Bronchial smooth muscle cell (primary cell): Measurements from ENCODE around the gene YIPF3. TPM values are rescaled to one million over a fixed set of nuclear protein-coding genes. Genes with fewer than 3 reads are reported as not detected.

Experiments used
- total RNA-seq: library from RNA; depleted of rRNA; stranded (reverse); fragments of >200 nt; gene quantifications from 2 replicates; pipeline ENCODE4 v1.2.1, GENCODE V29; 2014

YIPF3 gene
- total RNA-seq: 137 and 172 TPM in 2 replicates

GRCh38 chr6:43516697-43517504 is at the start of gene YIPF3, which contains the start of gene POLR1C:
YIPF3 (minus strand) TSS chr6:43516926; CDS start chr6:43516807, 119 bp downstream.
POLR1C (plus strand) TSS chr6:43517089; CDS start chr6:43517110, 21 bp downstream.

DNA sequence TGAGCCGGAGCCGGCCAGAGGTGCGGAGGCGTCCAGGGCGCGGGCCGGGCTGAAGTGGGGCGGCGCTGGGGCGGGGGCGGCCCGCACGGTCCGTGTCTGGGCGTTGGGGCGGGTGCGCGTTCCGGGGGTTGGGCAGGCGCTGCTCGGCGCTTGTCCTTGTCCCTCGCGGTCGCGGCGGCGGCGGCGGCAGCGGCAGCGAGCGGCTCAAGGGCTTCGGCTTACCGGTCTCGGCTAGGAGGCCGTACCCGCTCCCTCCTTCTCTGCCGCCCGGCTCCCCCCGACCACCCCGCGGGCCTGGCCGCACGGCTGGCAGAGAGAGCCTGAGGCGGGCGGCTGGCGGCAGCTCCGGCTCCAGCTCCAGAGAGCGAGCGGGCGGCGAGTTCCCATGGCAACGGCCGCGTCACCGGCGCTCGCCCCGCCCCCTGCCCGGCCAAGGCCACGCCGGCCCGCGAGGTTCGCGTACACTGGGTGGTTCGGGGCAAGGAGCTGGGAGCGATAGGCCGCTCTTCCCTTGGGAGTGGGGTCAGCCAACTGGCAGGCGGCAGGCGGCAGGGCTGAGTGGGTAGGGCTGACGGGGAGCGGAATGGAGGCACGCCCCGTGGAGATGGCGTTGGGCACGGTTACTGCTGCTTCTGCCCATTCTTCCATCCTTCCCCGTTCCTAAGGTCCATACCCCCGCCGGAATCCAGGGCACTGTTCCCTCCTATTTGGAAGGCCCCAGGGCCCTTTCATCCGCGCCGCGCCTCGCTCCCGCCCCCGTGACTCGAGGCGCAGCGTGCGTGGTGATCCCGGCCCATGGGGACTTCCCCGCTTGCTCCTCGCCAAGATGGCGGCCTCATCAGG is 6.5 kb downstream of the YIPF3 start, which contains the start of gene LRRC73:
LRRC73 (minus strand) TSS at position 363 of the 843 bp plus-strand sequence. CDS start 561 bp downstream, outside the sequence.

GRCh38 chr6:43477235-43478007 is 39.3 kb downstream of the YIPF3 start, which contains the start of gene TJAP1:
TJAP1 (plus strand) TSS chr6:43477570; CDS start chr6:43499002, 21,432 bp downstream.

Other genes with a start within 250 kb of the YIPF3 start
- not detected in 2 replicates for gene SLC22A7, start 218.7 kb downstream of the YIPF3 start, total RNA-seq
- 0.77 TPM in 1 of 2 replicates, not detected in the other for gene CRIP3, start 208.1 kb downstream of the YIPF3 start, total RNA-seq
- 3.9 and 4.1 TPM in 2 replicates for gene ZNF318, start 147.3 kb downstream of the YIPF3 start, total RNA-seq
- 15.6 and 16.7 TPM in 2 replicates for gene ABCC10, start 89.4 kb downstream of the YIPF3 start, total RNA-seq
- gene DLK2, start 61.4 kb downstream of the YIPF3 start, total RNA-seq: 0.26 and 0.63 TPM in 2 replicates
- gene TJAP1, start 39.4 kb downstream of the YIPF3 start, total RNA-seq: 8.0 TPM in 2 replicates
- 0.47 and 0.60 TPM in 2 replicates for gene LRRC73, start 6.6 kb downstream of the YIPF3 start, total RNA-seq
- 21.0 and 22.8 TPM in 2 replicates for gene POLR1C, start 163 bp upstream of the YIPF3 start, total RNA-seq
- gene XPO5, start 59.1 kb upstream of the YIPF3 start, total RNA-seq: 11.3 and 13.6 TPM in 2 replicates
- 19.1 and 23.3 TPM in 2 replicates for gene POLH, start 59.3 kb upstream of the YIPF3 start, total RNA-seq
- 38.6 and 55.8 TPM in 2 replicates for gene GTPBP2, start 112.3 kb upstream of the YIPF3 start, total RNA-seq
- gene MAD2L1BP, start 118.9 kb upstream of the YIPF3 start, total RNA-seq: 15.6 and 19.7 TPM in 2 replicates
- gene RSPH9, start 128.1 kb upstream of the YIPF3 start, total RNA-seq: 0.95 and 1.7 TPM in 2 replicates
- 36.1 and 37.5 TPM in 2 replicates for gene MRPS18A, start 170.9 kb upstream of the YIPF3 start, total RNA-seq